A549 (cell line): Measurements from ENCODE around the gene PACS2. TPM values are rescaled to one million over a fixed set of nuclear protein-coding genes. Genes with fewer than 3 reads are reported as not detected.

Source experiments
- ATAC-seq, 2 experiments: fragments of 200-7000 bp in 1 of 2; fragments of >200 bp in 1 of 2; cut with Nextera tagmentation in 1 of 2; cut with Tn5 transposase in 1 of 2; 3 replicates each; pipeline versions ENCODE4 v1.8.0 to v1.9.1; 2018 to 2020; ENCODE audit warnings: mild to moderate bottlenecking in 1 of 2, moderate library complexity in 1 of 2
- CTCF ChIA-PET: fragments of 300-600 bp; sonication (Branson Sonifier 250); formaldehyde crosslinking; extraction: SDS; loops from one replicate; lab custom pipeline; 2021; ENCODE audit warnings: antibody characterized with exemption, inconsistent platforms; lab: Yijun Ruan, JAX
- POLR2A ChIA-PET: fragments of 350-600 bp; formaldehyde crosslinking; extraction: SDS; loops from one replicate; lab custom pipeline; 2021; ENCODE audit warnings: antibody characterized with exemption, inconsistent platforms; lab: Yijun Ruan, JAX
- DNase-seq, 2 experiments: peaks; one replicate each; pipeline versions ENCODE4 v3.0.0 to v3.0.0-alpha.2; 2011 to 2016; ENCODE audit warnings: low read depth in 1 of 2, low spot score in 1 of 2
- FAIRE-seq: peaks from 2 replicates; lab custom pipeline; 2011; peaks lifted over from hg19 to GRCh38; lab: Jason Lieb, UNC
- H3K27ac ChIP-seq, 2 experiments: fragments of >200 bp; sonication (Bioruptor Twin); formaldehyde crosslinking; 3 replicates each; pipeline ENCODE4 v1.5.1; 2016 to 2017
- H3K4me1 ChIP-seq: fragments of >200 bp; sonication (Bioruptor Twin); formaldehyde crosslinking; 3 replicates; pipeline ENCODE4 v1.6.1; 2016
- H3K4me2 ChIP-seq: fragments of >200 bp; sonication (Bioruptor Twin); formaldehyde crosslinking; 3 replicates; pipeline ENCODE4 v1.6.1; 2016
- H3K4me3 ChIP-seq: fragments of >200 bp; sonication (Bioruptor Twin); formaldehyde crosslinking; 3 replicates; pipeline ENCODE4 v1.5.1; 2016
- H3K9me3 ChIP-seq: fragments of >200 bp; sonication (Bioruptor Twin); formaldehyde crosslinking; 3 replicates; pipeline ENCODE4 v1.6.1; 2016
- BCL3 ChIP-seq: fragments of >200 bp; sonication (Bioruptor Twin); formaldehyde crosslinking; IDR thresholded peaks from 3 replicates; pipeline ENCODE4 v1.6.1; 2016
- CHD2 ChIP-seq: fragments of 150-350 bp; IDR thresholded peaks from 2 replicates; pipeline ENCODE4 v1.6.1; 2014; ENCODE audit warnings: low read length; ENCODE audit not compliant: partially characterized antibody
- EHMT2 ChIP-seq: fragments of 200-600 bp; sonication (generic); IDR thresholded peaks from 2 replicates; pipeline ENCODE4 v1.6.1; 2016; ENCODE audit warnings: antibody characterized with exemption, low read depth, mild to moderate bottlenecking, moderate library complexity
- FOSL2 ChIP-seq, 2 experiments: fragments of 450-650 bp in 1 of 2; fragments of >200 bp in 1 of 2; sonication (Bioruptor Twin) in 1 of 2; formaldehyde crosslinking; IDR thresholded peaks; 2 replicates each; pipeline versions ENCODE4 v1.5.0 to v1.6.1; 2016 to 2020; ENCODE audit warnings: mild to moderate bottlenecking in 1 of 2, moderate library complexity in 1 of 2
- FOXS1 ChIP-seq: fragments of 250-450 bp; sonication (Bioruptor Pico); IDR thresholded peaks from 2 replicates; pipeline ENCODE4 v1.5.0; 2020; ENCODE audit warnings: mild to moderate bottlenecking, moderate library complexity
- HMGXB4 ChIP-seq: fragments of 250-450 bp; sonication (Bioruptor Pico); IDR thresholded peaks from 2 replicates; pipeline ENCODE4 v1.5.0; 2021; ENCODE audit warnings: mild to moderate bottlenecking, moderate library complexity, borderline replicate concordance
- HOXA7 ChIP-seq: fragments of 250-450 bp; sonication (Bioruptor Pico); IDR thresholded peaks from 2 replicates; pipeline ENCODE4 v1.5.0; 2020; ENCODE audit warnings: mild to moderate bottlenecking, moderate library complexity
- HOXB13 ChIP-seq: fragments of 250-450 bp; sonication (Bioruptor Pico); IDR thresholded peaks from 2 replicates; pipeline ENCODE4 v1.5.0; 2020; ENCODE audit warnings: low read depth, mild to moderate bottlenecking, moderate library complexity
- KDM1A ChIP-seq: fragments of 200-600 bp; sonication (generic); IDR thresholded peaks from 2 replicates; pipeline ENCODE4 v1.6.1; 2016; ENCODE audit warnings: low read depth, mild to moderate bottlenecking
- MAZ ChIP-seq: fragments of 150-350 bp; IDR thresholded peaks from 2 replicates; pipeline ENCODE4 v1.6.1; 2014; ENCODE audit warnings: antibody characterized with exemption, low read depth, low read length, borderline replicate concordance
- MYC ChIP-seq: IDR thresholded peaks from 2 replicates; pipeline ENCODE4 v1.6.1; 2012; ENCODE audit warnings: mild to moderate bottlenecking, inconsistent platforms, low read length, improper control_type of control experiment, borderline replicate concordance
- NFE2L2 ChIP-seq: fragments of 150-350 bp; conservative IDR thresholded peaks from 2 replicates; pipeline ENCODE4 v1.6.1; 2014; ENCODE audit warnings: low read length
- NR3C1 ChIP-seq: fragments of >200 bp; sonication (Bioruptor Twin); formaldehyde crosslinking; IDR thresholded peaks from 3 replicates; pipeline ENCODE4 v1.6.1; 2017
- PHF8 ChIP-seq: fragments of 200-600 bp; sonication (generic); IDR thresholded peaks from 2 replicates; pipeline ENCODE4 v1.6.1; 2016; ENCODE audit warnings: low read depth, mild to moderate bottlenecking, antibody characterized with exemption, moderate library complexity, borderline replicate concordance
- RAD21 ChIP-seq, 2 experiments: fragments of >200 bp in 1 of 2; sonication (Bioruptor Twin) in 1 of 2; formaldehyde crosslinking in 1 of 2; IDR thresholded peaks in 1 of 2; conservative IDR thresholded peaks in 1 of 2; 2 replicates in 1 of 2; 3 replicates in 1 of 2; pipeline ENCODE4 v1.6.1; 2012 to 2018; ENCODE audit warnings: inconsistent platforms in 1 of 2
- RFX5 ChIP-seq: fragments of 450-650 bp; IDR thresholded peaks from 2 replicates; pipeline ENCODE4 v1.7.1; 2014; ENCODE audit warnings: antibody characterized with exemption, mild to moderate bottlenecking, moderate library complexity
- SMC3 ChIP-seq: fragments of >200 bp; sonication (Bioruptor Twin); formaldehyde crosslinking; IDR thresholded peaks from 3 replicates; pipeline ENCODE4 v1.6.1; 2018; ENCODE audit warnings: inconsistent platforms
- TFCP2L1 ChIP-seq: fragments of 250-450 bp; sonication (Bioruptor Pico); IDR thresholded peaks from 2 replicates; pipeline ENCODE4 v1.5.0; 2021; ENCODE audit warnings: mild to moderate bottlenecking
- TP53 ChIP-seq: fragments of 250-450 bp; sonication (Bioruptor Pico); IDR thresholded peaks from 2 replicates; pipeline ENCODE4 v1.5.0; 2021; ENCODE audit warnings: mild to moderate bottlenecking, moderate library complexity
- USF2 ChIP-seq: fragments of 450-650 bp; IDR thresholded peaks from 2 replicates; pipeline ENCODE4 v1.6.1; 2014; ENCODE audit warnings: antibody characterized with exemption
- ZC3H11A ChIP-seq: fragments of 450-650 bp; IDR thresholded peaks from 2 replicates; pipeline ENCODE4 v1.6.1; 2014; ENCODE audit warnings: antibody characterized with exemption, mild to moderate bottlenecking
- ZFP36 ChIP-seq: fragments of 450-650 bp; IDR thresholded peaks from 2 replicates; pipeline ENCODE4 v1.6.1; 2014; ENCODE audit warnings: borderline replicate concordance; ENCODE audit not compliant: partially characterized antibody
- ZNF302 ChIP-seq: fragments of 250-450 bp; sonication (Bioruptor Pico); IDR thresholded peaks from 2 replicates; pipeline ENCODE4 v1.9.0; 2021; ENCODE audit warnings: inconsistent platforms, mild to moderate bottlenecking, moderate library complexity
- ZSCAN20 ChIP-seq: fragments of 250-450 bp; sonication (Bioruptor Pico); IDR thresholded peaks from 2 replicates; pipeline ENCODE4 v1.8.0; 2022; ENCODE audit warnings: mild to moderate bottlenecking, moderate library complexity
- WGBS: methylation state at CpG from one replicate; pipeline ENCODE4 v1.1.6; 2017; ENCODE audit errors: missing lambda C conversion rate; 5-methylcytosine and 5-hydroxymethylcytosine counted together
- polyA plus RNA-seq, 4 experiments: library from polyadenylated mRNA; depleted of rRNA in 3 of 4; stranded (reverse); fragments of >200 nt; fragmentation: RNase III in 1 of 4; extraction: RNeasy Plus Mini Kit Qiagen cat#74134 plus additional on column Dnase treatment in 1 of 4; gene quantifications; 2 replicates in 3 of 4; 3 replicates in 1 of 4; pipeline ENCODE4 v1.2.3, GENCODE V29; 2011 to 2017
- TF ChIP-seq, protein P1 (sequence below): fragments of 250-450 bp; sonication (Bioruptor Pico); IDR thresholded peaks from 2 replicates; pipeline ENCODE4 v1.5.0; 2020; ENCODE audit warnings: low read depth, mild to moderate bottlenecking, moderate library complexity
- TF ChIP-seq, protein P2 (sequence below): fragments of >200 bp; sonication (Bioruptor Twin); formaldehyde crosslinking; IDR thresholded peaks from 2 replicates; pipeline ENCODE4 v1.6.1; 2016
- TF ChIP-seq, protein P3 (sequence below): IDR thresholded peaks from 2 replicates; pipeline ENCODE4 v1.6.1; 2012

The PACS2 gene
- polyA plus RNA-seq, 2 of the 4 experiments (the other 2 are of a cell fraction): 11.9 to 24.5 TPM

DNA sequence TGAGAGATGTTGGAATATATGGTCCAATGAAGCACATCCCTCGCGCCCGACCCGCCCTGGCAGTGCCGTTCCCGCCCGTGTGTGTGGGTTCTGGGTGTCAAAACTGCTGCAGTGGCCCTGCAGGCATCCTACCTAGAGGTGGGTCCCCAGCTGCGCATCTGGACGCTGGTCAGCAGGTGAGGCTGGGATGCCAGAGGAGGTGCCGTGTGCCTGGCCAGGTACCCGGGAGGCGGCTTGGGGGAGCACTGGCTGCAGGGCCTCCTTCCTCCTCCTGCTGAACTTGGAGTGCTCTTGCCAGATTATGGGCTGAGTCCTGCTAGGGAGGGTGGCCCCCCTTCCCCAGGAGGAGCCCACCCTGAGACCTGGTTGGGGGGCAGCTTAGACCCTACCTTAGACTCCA, 110.3 kb downstream of the PACS2 start:
- CTCF ChIA-PET: interaction anchor here (0.9 to 1.2 kb wide), 2 partner anchors 23 to 56 kb away, joined by 3 to 5 read pairs; no protein-coding TSS in a partner anchor
- DNase-seq (no peak), ATAC-seq (no peak), FAIRE-seq (no peak)
- POLR2A ChIA-PET: no interaction called here
- no peaks in the 10 kb centered on the region for H3K9me3 ChIP-seq
- peaks cover 13% of the 10 kb centered on the region; the same call in 2 of the 3 replicates for H3K4me1 ChIP-seq
- WGBS: 94% methylated on average over 9 of the region's 12 CpGs
- TF ChIP-seq NR3C1: no peak
- H3K4me3 ChIP-seq: no peak overlapping the region
- no peak overlapping the region for H3K27ac ChIP-seq
- H3K4me2 ChIP-seq: no peak overlapping the region

DNA sequence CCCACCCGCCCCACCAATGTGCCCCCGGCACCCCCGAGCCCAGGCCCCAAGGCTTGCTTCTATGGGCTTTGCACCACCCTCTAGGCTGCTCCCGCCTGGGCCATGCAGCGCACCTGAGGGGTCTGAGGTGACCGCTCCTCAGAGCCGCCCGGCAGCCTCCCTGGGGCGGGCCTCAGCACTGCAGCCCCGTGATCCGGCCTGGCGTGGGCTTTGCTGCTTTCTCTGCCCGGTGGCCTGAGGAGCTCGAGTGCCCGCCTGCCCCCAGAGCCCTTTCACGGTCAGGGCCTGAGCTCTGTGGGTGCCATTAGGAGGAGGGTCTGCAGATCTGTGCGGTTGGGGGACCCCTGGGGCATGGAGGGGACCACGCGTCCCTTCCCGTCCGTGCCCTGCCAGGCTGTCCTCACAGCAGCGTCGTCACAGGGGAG, 111.3 kb downstream of the PACS2 start:
- DNase-seq: no peak
- over 99% methylated on average over 17 of the region's 23 CpGs for WGBS
- no peak overlapping the region for H3K4me3 ChIP-seq
- TF ChIP-seq RAD21 (conservative IDR thresholded peaks at IDR 0.05 in 1 of 2, IDR thresholded peaks at IDR 0.05 in 1 of 2): no peak
- TF ChIP-seq ZSCAN20: no peak
- no peak for TF ChIP-seq NFE2L2
- no peak for TF ChIP-seq ZC3H11A
- no peak for TF ChIP-seq HOXA7 (CRISPR knock-in tag)
- no peak for TF ChIP-seq ZFP36
- TF ChIP-seq PHF8: no peak
- TF ChIP-seq MAZ: no peak
- TF ChIP-seq, protein P1, sequence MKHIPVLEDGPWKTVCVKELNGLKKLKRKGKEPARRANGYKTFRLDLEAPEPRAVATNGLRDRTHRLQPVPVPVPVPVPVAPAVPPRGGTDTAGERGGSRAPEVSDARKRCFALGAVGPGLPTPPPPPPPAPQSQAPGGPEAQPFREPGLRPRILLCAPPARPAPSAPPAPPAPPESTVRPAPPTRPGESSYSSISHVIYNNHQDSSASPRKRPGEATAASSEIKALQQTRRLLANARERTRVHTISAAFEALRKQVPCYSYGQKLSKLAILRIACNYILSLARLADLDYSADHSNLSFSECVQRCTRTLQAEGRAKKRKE (CRISPR knock-in tag): no peak
- TF ChIP-seq, protein P2, sequence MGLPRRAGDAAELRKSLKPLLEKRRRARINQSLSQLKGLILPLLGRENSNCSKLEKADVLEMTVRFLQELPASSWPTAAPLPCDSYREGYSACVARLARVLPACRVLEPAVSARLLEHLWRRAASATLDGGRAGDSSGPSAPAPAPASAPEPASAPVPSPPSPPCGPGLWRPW: no peak
- no peak for TF ChIP-seq HOXB13 (CRISPR knock-in tag)
- no peak for TF ChIP-seq KDM1A
- TF ChIP-seq, all 56 proteins: peak for 0
- Histone ChIP-seq H3K9me3 (no peaks in the 10 kb centered on the region), H3K4me2 (no peak overlapping the region), H3K4me1 (peaks cover 23% of the 10 kb centered on the region), H3K27ac (no peak overlapping the region)
- ChIA-PET POLR2A (no interaction called here), CTCF (interaction anchor here (1.4 kb wide), 1 partner anchor 10 kb away, joined by 3 read pairs; no protein-coding TSS in a partner anchor)
- ATAC-seq (no peak), FAIRE-seq (no peak)

- no peak overlapping the region for H3K4me3 ChIP-seq
- POLR2A ChIA-PET: no interaction called here
- ATAC-seq (no peak), DNase-seq (no peak), FAIRE-seq (no peak)
- no peak overlapping the region for H3K27ac ChIP-seq
- WGBS: 96% methylated on average over 20 of the region's 21 CpGs
- no peaks in the 10 kb centered on the region for H3K9me3 ChIP-seq
- no peak overlapping the region for H3K4me2 ChIP-seq
- peaks cover 24% of the 10 kb centered on the region for H3K4me1 ChIP-seq
- CTCF ChIA-PET: interaction anchor here (1.4 to 1.7 kb wide), 2 partner anchors 11 to 13 kb away, joined by 3 to 5 read pairs; no protein-coding TSS in a partner anchor
- TF ChIP-seq CHD2 (no peak), EHMT2 (no peak), HMGXB4 (CRISPR knock-in tag) (no peak), FOXS1 (CRISPR knock-in tag) (no peak), USF2 (no peak), ZNF302 (CRISPR knock-in tag) (no peak), FOSL2 (IDR thresholded peaks at IDR 0.05) (no peak), FOSL2 (CRISPR knock-in tag; IDR thresholded peaks at IDR 0.05) (no peak), ZC3H11A (no peak), TP53 (no peak), RFX5 (no peak), SMC3 (no peak), MYC (no peak), BCL3 (no peak), TFCP2L1 (CRISPR knock-in tag) (no peak)
- TF ChIP-seq, protein P2: no peak
- TF ChIP-seq, protein P3, sequence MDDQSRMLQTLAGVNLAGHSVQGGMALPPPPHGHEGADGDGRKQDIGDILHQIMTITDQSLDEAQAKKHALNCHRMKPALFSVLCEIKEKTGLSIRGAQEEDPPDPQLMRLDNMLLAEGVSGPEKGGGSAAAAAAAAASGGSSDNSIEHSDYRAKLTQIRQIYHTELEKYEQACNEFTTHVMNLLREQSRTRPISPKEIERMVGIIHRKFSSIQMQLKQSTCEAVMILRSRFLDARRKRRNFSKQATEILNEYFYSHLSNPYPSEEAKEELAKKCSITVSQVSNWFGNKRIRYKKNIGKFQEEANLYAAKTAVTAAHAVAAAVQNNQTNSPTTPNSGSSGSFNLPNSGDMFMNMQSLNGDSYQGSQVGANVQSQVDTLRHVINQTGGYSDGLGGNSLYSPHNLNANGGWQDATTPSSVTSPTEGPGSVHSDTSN: no peak
Measured at GRCh38 chr14:105426416-105427130, 112.0 kb downstream of the PACS2 start.
